Vagina (tissue), 2 donors: ENCODE results near the gene MALRD1.

Source experiments
- CTCF ChIP-seq, 3 experiments: fragments of 450-650 bp in 2 of 3; fragments of 200-600 bp in 1 of 3; sonication (generic) in 1 of 3; IDR thresholded peaks; one replicate each; pipeline ENCODE4 v1.5.1; 2017 to 2019; ENCODE audit warnings: antibody characterized with exemption in 3 of 3, mild to moderate bottlenecking in 2 of 3, moderate library complexity in 2 of 3
- POLR2A ChIP-seq, 2 donors: fragments of 450-650 bp; IDR thresholded peaks; one replicate each; pipeline ENCODE4 v1.6.1; 2017; ENCODE audit warnings: antibody characterized with exemption in 2 of 2, mild to moderate bottlenecking in 2 of 2, moderate library complexity in 2 of 2
- POLR2AphosphoS5 ChIP-seq, 2 donors: sonication (generic); formaldehyde crosslinking; IDR thresholded peaks; one replicate each; pipeline ENCODE4 v1.9.0; 2017; ENCODE audit warnings: antibody characterized with exemption in 2 of 2, mild to moderate bottlenecking in 2 of 2, low read depth in 1 of 2; ENCODE audit not compliant: insufficient read depth in 1 of 2

- no peak for TF ChIP-seq CTCF (IDR thresholded peaks at IDR 0.05)
- TF ChIP-seq POLR2AphosphoS5 (IDR thresholded peaks at IDR 0.05; ENCODE audit: insufficient read depth in 1 of 2, low read depth in 1 of 2): no peak
- no peak for TF ChIP-seq POLR2A (IDR thresholded peaks at IDR 0.05)
Observed at GRCh38 chr10:19745672-19746071, 697.1 kb downstream of the MALRD1 start.
